DMS 273 (cell line): ENCODE data around the gene TAPBPL.
"Not testable (repeated sequence)": the region's sequence is repeated elsewhere in the genome, so short reads cannot be mapped to it uniquely, and the experiment has no call there.

Experiments
- DNase-seq: peaks from one replicate; lab custom pipeline; 2025; ENCODE audit not compliant: unreplicated experiment; lab: John Stamatoyannopoulos, UW

TAPBPL gene

DNA sequence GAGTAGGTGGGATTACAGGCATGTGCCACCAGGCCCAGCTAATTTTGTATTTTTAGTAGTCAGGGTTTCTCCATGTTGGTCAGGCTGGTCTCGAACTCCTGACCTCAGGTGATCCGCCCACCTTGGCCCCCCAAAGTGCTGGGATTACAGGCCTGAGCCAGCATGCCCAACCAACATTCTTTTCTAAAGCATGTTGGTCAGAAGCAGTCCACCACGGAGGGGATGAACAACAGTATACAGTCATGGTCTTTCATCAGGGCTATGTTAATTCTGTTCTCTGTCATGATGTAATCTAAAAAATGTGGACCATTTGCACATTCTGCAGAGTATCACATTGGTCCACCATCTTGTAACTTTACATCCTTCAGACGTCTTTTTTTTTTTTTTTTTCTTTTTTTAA is 37.6 kb downstream of the TAPBPL start:
- no peak for DNase-seq

DNA sequence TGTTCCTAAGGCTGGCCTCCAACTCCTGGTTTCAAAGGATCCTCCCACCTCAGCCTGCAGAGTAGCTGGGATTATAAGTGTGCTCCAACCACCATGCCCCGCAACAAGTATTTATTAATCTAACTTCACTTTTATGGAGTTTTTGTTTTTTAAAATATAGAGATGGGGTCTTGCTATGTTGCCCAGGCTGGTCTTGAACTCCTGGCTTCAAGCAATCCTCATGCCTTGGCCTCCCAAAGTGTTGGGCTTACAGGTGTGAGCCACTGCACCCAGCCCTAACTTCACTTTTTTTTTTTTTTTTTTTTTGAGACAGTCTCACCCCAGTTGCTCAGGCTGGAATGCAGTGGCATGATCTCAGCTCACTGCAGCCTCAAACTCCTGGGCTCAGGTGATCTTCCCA is 38.8 kb downstream of the TAPBPL start:
- not testable (repeated sequence) for DNase-seq

DNA sequence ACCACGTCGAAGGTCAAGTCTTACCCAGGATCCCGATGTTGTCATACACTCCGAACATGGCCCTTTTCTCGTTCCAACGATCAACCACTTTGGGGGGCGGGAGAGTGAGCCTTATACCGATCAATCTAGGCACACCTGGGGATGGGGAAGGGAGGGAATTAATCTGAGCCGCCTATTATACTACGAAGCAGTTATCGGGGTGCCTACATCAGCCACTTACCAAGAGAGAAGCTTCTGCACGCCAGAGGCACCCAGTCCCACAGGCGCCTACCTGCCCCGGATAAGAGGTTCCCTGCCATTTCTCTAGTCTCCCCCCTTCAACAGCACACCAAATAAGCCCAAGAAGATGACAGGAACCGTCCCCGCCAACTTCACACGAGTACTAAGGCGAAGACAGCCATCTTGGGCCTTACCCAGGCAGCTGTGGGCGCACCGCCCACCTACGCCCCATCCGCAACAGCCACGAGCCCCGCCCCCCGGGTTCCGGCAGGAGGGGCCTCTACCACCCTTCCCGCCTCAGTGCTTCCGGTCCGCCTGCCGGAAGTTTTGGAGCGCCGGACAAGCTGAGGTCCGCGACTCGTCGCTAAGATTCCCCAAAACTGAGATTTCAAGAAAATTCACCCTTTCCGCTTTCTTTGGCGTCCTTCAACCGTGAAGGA is 41.1 kb downstream of the TAPBPL start, which contains the start of gene MRPL51:
Gene MRPL51 (minus strand): TSS at position 425 of the 659 bp plus-strand sequence. CDS start 126 bp downstream, at position 299.
- peak; percentile 97 for DNase-seq

DNA sequence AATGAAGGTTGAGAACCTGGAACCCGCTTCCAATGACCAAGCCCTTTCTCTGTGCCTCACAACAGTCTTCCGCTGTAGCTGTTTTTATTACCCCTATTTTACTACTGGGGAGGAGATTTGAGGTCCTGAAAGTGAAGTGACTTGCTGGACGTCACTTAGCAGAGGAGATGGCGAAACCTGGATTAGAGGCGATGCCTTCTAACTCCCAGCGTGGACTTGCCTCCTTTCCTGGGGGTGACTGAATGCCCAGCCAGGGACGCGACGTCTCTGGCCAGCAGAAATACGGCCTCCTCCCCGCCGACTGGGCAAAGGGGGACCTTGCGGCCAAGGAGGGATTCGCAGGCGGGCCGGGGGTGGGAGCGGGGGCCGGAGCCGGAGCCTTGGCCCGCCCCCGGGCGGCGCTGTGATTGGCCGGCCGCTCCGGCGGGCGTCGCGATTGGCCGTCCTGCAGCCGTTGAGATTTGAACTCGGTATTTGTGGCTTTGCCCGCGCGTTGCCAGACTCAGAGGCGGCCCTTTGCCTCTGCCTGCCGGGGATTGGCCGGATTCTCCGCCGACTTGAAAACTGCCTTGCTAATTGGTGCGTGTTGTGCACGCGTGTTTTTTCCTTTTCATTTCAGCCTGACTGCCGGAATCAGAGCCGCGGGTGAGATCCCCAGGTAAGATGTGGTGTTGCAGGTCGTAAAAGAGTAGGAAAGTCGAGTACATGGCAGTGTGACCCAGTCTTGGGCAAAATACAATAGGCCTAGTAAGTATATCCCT is 41.8 kb downstream of the TAPBPL start, which contains the start of gene NCAPD2:
Gene NCAPD2 (plus strand): TSS at position 606 of the 761 bp plus-strand sequence. CDS start 997 bp downstream, outside the sequence.
- DNase-seq, result peak; percentile 96

DNA sequence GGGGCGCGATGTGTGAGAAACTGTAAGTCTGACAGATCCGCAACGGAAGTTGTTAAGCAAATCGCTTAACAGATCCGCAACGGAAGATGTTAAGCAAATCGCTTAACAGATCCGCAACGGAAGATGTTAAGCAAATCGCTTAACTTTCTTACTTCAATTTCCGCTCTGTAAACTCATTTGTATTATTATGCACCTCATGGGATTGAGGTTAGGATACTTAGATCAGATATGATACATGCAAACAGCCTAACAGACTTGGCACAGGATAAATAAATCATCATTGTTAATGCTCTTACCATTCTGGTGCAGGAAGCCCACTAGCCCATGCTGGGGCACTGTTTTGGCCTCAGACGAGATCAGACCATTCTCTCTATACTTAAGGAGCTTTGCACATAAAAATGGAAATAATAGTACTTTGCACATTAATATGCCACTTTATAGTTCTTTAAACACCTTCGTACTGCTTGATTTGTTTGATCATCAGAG is 42.5 kb downstream of the TAPBPL start:
- DNase-seq, result peak; percentile 57

DNA sequence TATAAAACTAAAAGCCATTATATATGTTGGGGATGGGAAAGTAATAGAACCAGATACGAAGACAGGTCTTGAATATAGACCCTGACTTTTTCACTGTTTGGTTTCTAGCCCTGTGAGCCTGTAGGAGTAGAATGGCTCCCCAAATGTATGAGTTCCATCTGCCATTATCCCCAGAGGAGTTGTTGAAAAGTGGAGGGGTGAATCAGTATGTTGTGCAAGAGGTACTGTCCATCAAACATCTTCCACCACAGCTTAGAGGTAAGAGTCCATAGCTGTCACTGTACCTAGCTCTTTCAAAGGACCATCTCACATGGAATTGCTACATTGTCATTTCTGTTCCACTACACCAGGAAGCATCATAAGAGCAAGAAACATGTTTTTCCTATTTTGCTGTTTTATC is 43.1 kb downstream of the TAPBPL start:
- no peak for DNase-seq

DNA sequence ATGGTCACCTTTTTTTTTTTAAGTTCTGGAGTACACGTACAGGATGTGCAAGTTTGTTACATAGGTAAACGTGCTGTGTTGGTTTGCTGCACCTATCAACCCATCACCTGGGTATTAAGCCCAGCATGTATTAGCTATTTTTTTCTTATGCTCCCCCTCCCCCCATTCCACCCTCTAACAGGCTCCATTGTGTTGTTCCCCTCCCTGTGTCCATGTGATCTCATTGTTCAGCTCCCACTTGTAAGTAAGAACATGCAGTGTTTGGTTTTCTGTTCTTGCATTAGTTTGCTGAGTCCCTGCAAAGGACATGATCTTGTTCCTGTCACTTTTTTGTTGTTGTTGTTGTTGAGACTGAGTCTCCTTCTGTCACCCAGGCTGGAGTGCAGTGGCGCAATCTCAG is 45.4 kb downstream of the TAPBPL start:
- DNase-seq, result not testable (repeated sequence)

DNA sequence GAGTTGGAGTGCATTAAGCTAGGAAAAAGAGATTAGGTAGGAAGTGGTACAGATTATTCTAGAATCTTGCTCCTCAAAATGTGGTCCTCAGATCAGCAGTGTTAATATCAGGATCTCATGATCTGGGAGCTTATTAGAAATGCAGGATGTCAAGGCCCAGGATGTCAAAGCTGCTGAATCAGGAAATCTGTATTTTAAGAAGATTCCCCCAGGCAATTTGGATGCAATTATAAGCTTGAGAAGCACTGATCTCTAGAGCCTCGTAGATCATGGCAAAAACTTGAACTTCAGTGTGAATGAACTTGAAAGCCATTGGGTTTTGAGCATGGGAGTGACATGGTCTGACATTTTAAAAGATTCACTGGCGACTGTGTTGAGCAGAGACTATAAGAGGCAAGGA is 48.6 kb downstream of the TAPBPL start:
- DNase-seq, result no peak

DNA sequence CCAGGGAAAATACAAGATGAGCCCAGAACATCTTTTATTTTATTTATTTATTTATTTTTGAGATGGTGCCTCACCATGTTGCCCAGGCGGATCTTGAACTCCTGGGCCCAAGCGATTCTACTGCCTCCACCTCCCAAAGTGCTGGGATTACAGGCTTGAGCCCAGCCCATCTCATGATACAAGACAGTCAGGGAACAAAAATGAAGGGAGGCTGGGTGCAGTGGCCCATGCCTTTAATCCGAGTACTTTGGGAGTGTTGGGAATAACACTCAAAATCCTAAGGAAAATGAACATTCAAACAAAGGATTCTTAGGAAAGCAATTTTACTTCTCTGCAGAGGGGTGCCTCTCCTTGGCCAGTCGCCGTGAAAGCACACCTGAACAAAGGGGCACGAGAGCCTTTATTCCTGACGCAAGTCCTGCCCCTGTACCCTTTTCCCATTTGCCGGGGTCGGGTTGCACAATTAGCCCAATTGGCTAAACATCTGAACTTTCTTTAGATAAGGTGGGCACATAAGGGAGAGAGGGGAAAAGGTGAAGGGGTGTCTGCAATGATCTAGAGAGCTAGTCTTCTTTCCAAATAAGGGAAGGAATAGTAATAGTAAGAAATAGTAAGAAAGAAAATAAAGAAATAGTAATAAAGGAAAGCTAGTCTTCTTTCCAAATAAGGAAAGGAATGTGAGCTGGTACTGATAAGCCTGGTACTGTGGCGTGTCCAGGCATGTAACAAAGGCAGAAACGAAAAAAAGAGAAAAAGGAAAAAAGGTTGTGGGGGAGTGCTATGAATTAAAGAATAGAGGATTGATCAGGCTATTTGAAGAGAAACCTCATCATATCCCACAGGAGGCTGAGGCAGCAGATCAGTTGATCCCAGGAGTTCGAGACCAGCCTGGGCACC is 55.5 kb downstream of the TAPBPL start:
- no peak for DNase-seq

DNA sequence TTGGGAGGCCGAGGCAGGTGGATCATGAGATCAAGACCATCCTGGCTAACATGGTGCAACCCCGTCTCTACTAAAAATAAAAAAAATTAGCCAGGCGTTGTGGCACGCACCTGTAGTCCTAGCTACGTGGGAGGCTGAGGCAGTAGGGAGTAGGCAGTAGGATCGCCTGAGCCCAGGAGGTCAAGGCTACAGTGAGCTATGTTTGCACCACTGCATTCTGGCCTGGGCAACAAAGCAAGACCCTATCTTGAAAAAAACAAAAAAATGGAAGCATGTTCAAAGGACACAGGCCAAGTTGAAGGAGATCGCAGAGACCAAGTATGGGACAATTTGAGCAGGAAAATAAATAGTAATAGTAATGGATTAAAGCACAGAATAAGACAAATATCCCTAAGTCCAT is 56.2 kb downstream of the TAPBPL start:
- no peak for DNase-seq
